Measurements from ENCODE around the gene FGF18. TPM values are rescaled to one million over a fixed set of nuclear protein-coding genes. Genes with fewer than 3 reads are reported as not detected.

The FGF18 gene
- total RNA-seq, 4 donors from 2014 or later, result 0.20 TPM; not detected in 3

- in situ Hi-C loops (cut with MboI; ENCODE audit: low sequenced_read_pairs in 4 of 4), result no loop called here
- H3K36me3 ChIP-seq, result no peaks in the 10 kb centered on the region
- intact Hi-C loops (cut with DNase I; ENCODE audit: low total_unique reads), result no loop called here
- H3K27me3 ChIP-seq, result no peaks in the 10 kb centered on the region
- H3K9me3 ChIP-seq, result no peaks in the 10 kb centered on the region
- DNase-seq (peak in 1 of 2 donors; percentile 5), ATAC-seq (no peak)
- no peaks in the 10 kb centered on the region for H3K4me1 ChIP-seq
- H3K27ac ChIP-seq, result no peak overlapping the region
- TF ChIP-seq CTCF (IDR thresholded peaks at IDR 0.05 in 4 of 5, conservative IDR thresholded peaks at IDR 0.05 in 1 of 5) (no peak), POLR2A (IDR thresholded peaks at IDR 0.05) (no peak)
- no peak overlapping the region for H3K4me3 ChIP-seq
Measured at GRCh38 chr5:171429543-171429910, 10.1 kb downstream of the FGF18 start.

GRCh38 chr5:171431251-171431777, 11.9 kb downstream of the FGF18 start:
- DNase-seq (no peak), ATAC-seq (no peak)
- in situ Hi-C loops (cut with MboI; ENCODE audit: low sequenced_read_pairs in 4 of 4), result no loop called here
- Histone ChIP-seq H3K27me3 (no peaks in the 10 kb centered on the region), H3K4me1 (no peaks in the 10 kb centered on the region), H3K9me3 (no peaks in the 10 kb centered on the region), H3K36me3 (no peaks in the 10 kb centered on the region), H3K27ac (no peak overlapping the region), H3K4me3 (no peak overlapping the region)
- intact Hi-C loops (cut with DNase I; ENCODE audit: low total_unique reads), result no loop called here
- TF ChIP-seq POLR2A (IDR thresholded peaks at IDR 0.05) (no peak), CTCF (IDR thresholded peaks at IDR 0.05 in 4 of 5, conservative IDR thresholded peaks at IDR 0.05 in 1 of 5) (no peak)

GRCh38 chr5:171432076-171432475, 12.6 kb downstream of the FGF18 start:
- Histone ChIP-seq H3K27ac (no peak overlapping the region), H3K9me3 (no peaks in the 10 kb centered on the region), H3K27me3 (no peaks in the 10 kb centered on the region), H3K4me3 (no peak overlapping the region), H3K4me1 (no peaks in the 10 kb centered on the region), H3K36me3 (no peaks in the 10 kb centered on the region)
- in situ Hi-C loops (cut with MboI; ENCODE audit: low sequenced_read_pairs in 4 of 4), result no loop called here
- ATAC-seq, result no peak
- no peak for TF ChIP-seq POLR2A (IDR thresholded peaks at IDR 0.05)
- no peak for TF ChIP-seq CTCF (IDR thresholded peaks at IDR 0.05 in 4 of 5, conservative IDR thresholded peaks at IDR 0.05 in 1 of 5)
- no peak for DNase-seq
- intact Hi-C loops (cut with DNase I; ENCODE audit: low total_unique reads), result no loop called here

- Histone ChIP-seq H3K27me3 (no peaks in the 10 kb centered on the region), H3K36me3 (no peaks in the 10 kb centered on the region), H3K9me3 (no peaks in the 10 kb centered on the region), H3K4me3 (no peak overlapping the region), H3K4me1 (no peaks in the 10 kb centered on the region), H3K27ac (no peak overlapping the region)
- TF ChIP-seq CTCF (IDR thresholded peaks at IDR 0.05 in 4 of 5, conservative IDR thresholded peaks at IDR 0.05 in 1 of 5) (no peak), POLR2A (IDR thresholded peaks at IDR 0.05) (no peak)
- no peak for ATAC-seq
- intact Hi-C loops (cut with DNase I; ENCODE audit: low total_unique reads) (no loop called here), in situ Hi-C loops (cut with MboI; ENCODE audit: low sequenced_read_pairs in 4 of 4) (no loop called here)
- no peak for DNase-seq
Measured at GRCh38 chr5:171432583-171433351, 13.3 kb downstream of the FGF18 start.

Data from gastrocnemius medialis (tissue), 4 donors.